BE2C (cell line): ENCODE data around the gene MEGF9.
"Not testable (repeated sequence)": the region's sequence is repeated elsewhere in the genome, so short reads cannot be mapped to it uniquely, and the experiment has no call there.

Experiments used
- DNase-seq: peaks from one replicate; pipeline ENCODE4 v3.0.0-alpha.2; 2020
- H3K27me3 ChIP-seq: fragments of 250-450 bp; sonication (Bioruptor Pico); 2 replicates; pipeline ENCODE4 v1.5.1; 2020; ENCODE audit warnings: mild to moderate bottlenecking
- H3K36me3 ChIP-seq: fragments of 250-450 bp; sonication (Bioruptor Pico); 2 replicates; pipeline ENCODE4 v1.5.1; 2020; ENCODE audit warnings: mild to moderate bottlenecking
- H3K4me1 ChIP-seq: fragments of 250-450 bp; sonication (Bioruptor Pico); 2 replicates; pipeline ENCODE4 v1.5.1; 2020
- H3K4me3 ChIP-seq: 2 replicates; pipeline ENCODE4 v1.5.1; 2011; ENCODE audit warnings: low read depth, low read length
- H3K9me3 ChIP-seq: fragments of 250-450 bp; sonication (Bioruptor Pico); 2 replicates; pipeline ENCODE4 v1.5.1; 2020
- TF ChIP-seq, protein P1 (sequence below): IDR thresholded peaks from 2 replicates; pipeline ENCODE4 v1.5.1; 2012; ENCODE audit warnings: mild to moderate bottlenecking, low read depth, low read length

MEGF9 gene

GRCh38 chr9:120559546-120559945 is 154.7 kb downstream of the MEGF9 start:
- no peak overlapping the region for H3K4me3 ChIP-seq
- DNase-seq, result no peak
- TF ChIP-seq, protein P1, sequence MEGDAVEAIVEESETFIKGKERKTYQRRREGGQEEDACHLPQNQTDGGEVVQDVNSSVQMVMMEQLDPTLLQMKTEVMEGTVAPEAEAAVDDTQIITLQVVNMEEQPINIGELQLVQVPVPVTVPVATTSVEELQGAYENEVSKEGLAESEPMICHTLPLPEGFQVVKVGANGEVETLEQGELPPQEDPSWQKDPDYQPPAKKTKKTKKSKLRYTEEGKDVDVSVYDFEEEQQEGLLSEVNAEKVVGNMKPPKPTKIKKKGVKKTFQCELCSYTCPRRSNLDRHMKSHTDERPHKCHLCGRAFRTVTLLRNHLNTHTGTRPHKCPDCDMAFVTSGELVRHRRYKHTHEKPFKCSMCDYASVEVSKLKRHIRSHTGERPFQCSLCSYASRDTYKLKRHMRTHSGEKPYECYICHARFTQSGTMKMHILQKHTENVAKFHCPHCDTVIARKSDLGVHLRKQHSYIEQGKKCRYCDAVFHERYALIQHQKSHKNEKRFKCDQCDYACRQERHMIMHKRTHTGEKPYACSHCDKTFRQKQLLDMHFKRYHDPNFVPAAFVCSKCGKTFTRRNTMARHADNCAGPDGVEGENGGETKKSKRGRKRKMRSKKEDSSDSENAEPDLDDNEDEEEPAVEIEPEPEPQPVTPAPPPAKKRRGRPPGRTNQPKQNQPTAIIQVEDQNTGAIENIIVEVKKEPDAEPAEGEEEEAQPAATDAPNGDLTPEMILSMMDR, result no peak
- H3K4me1 ChIP-seq, result no peaks in the 10 kb centered on the region
- H3K27me3 ChIP-seq, result no peaks in the 10 kb centered on the region
- H3K9me3 ChIP-seq, result no peaks in the 10 kb centered on the region
- H3K36me3 ChIP-seq, result peaks cover 51% of the 10 kb centered on the region

DNA sequence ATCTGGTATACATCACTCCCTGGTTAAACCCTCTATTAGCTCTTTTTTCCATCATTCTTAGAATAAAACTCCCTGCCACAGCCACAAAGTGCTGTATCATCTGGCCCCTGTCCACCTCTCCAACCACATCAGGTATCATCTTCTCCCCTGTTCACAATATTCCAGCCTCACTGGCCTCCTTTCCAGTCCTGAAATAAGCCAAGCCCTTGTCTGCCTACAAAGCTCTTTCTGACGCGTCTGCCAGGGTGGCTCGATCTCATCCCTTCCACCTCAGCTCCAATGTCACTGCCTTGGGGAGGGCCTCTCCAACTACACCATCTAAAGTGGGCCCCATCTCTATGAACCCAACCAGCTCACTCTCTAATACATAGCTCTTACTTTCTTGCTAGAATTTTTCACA is 155.8 kb downstream of the MEGF9 start:
- TF ChIP-seq, protein P1, result no peak
- no peak for DNase-seq
- peaks cover 49% of the 10 kb centered on the region for H3K36me3 ChIP-seq
- H3K27me3 ChIP-seq, result no peaks in the 10 kb centered on the region
- no peak overlapping the region for H3K4me3 ChIP-seq
- H3K9me3 ChIP-seq, result no peaks in the 10 kb centered on the region
- no peaks in the 10 kb centered on the region for H3K4me1 ChIP-seq

DNA sequence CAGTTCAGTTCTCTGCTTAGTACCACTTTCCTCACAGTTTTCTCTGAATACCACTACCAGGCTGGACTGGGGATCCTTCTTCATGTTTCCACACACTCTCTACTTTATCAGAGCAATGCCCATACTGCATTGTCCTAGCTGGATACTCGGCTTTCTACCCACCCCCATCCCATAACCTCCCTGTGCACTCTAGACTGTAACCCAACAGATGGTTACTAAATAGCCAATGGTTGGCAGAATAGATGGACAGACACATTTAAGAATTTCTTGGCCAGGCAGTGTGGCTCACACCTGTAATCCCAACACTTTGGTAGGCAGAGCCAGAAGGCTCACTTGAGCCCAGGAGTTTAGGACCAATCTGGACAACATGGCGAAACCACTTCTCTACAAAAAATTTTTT is 157.1 kb downstream of the MEGF9 start:
- H3K36me3 ChIP-seq, result peaks cover 42% of the 10 kb centered on the region
- H3K27me3 ChIP-seq, result no peaks in the 10 kb centered on the region
- no peaks in the 10 kb centered on the region for H3K9me3 ChIP-seq
- DNase-seq, result no peak
- no peaks in the 10 kb centered on the region for H3K4me1 ChIP-seq
- TF ChIP-seq, protein P1, result no peak
- H3K4me3 ChIP-seq, result no peak overlapping the region

- H3K36me3 ChIP-seq, result peaks cover 38% of the 10 kb centered on the region
- no peaks in the 10 kb centered on the region for H3K4me1 ChIP-seq
- no peaks in the 10 kb centered on the region for H3K27me3 ChIP-seq
- no peaks in the 10 kb centered on the region for H3K9me3 ChIP-seq
- H3K4me3 ChIP-seq, result no peak overlapping the region
- TF ChIP-seq, protein P1, result no peak
- no peak for DNase-seq
Measured at GRCh38 chr9:120556775-120557174, 157.5 kb downstream of the MEGF9 start.

DNA sequence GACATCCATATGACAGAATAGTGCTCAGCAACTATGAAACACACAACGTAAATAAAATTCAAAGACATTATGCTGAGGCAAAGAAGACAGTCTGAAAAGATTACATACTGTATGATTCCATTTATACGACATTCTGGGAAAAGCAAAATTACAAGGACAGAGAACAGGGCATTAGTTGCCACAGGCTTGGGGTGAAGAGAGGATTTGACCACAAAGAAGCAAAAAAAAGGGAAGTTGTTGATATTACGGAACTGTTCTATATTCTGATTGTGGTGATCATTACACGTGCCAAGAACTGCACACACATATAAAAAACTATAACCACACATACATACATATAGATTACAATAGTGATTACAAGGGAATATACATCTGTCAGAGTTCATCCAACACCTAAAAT is 158.4 kb downstream of the MEGF9 start:
- TF ChIP-seq, protein P1, result no peak
- peaks cover 34% of the 10 kb centered on the region for H3K36me3 ChIP-seq
- H3K4me3 ChIP-seq, result no peak overlapping the region
- H3K9me3 ChIP-seq, result no peaks in the 10 kb centered on the region
- H3K27me3 ChIP-seq, result no peaks in the 10 kb centered on the region
- no peaks in the 10 kb centered on the region for H3K4me1 ChIP-seq
- no peak for DNase-seq

- H3K36me3 ChIP-seq, result peaks cover 55% of the 10 kb centered on the region
- DNase-seq, H3K9me3 ChIP-seq, H3K4me1 ChIP-seq, H3K27me3 ChIP-seq, H3K4me3 ChIP-seq: not testable (repeated sequence)
Measured at GRCh38 chr9:120552210-120552704, 162.0 kb downstream of the MEGF9 start.
